Stomach (tissue), 4 donors: ENCODE data around the gene JADE1.

Source experiments
- CTCF ChIP-seq, 7 experiments: fragments of 450-650 bp in 4 of 7; fragments of 200-600 bp in 3 of 7; sonication (generic) in 3 of 7; IDR thresholded peaks; one replicate each; pipeline ENCODE4 v1.5.1; 2016 to 2019; ENCODE audit warnings: antibody characterized with exemption in 7 of 7, control low read depth in 2 of 7, mild to moderate bottlenecking in 1 of 7
- EP300 ChIP-seq: sonication (generic); formaldehyde crosslinking; IDR thresholded peaks from one replicate; pipeline ENCODE4 v1.6.1; 2017; ENCODE audit warnings: antibody characterized with exemption
- POLR2A ChIP-seq, 4 donors: fragments of 450-650 bp; IDR thresholded peaks; one replicate each; pipeline ENCODE4 v1.6.1; 2016; ENCODE audit warnings: antibody characterized with exemption in 4 of 4, control low read depth in 2 of 4, mild to moderate bottlenecking in 1 of 4, moderate library complexity in 1 of 4
- POLR2AphosphoS5 ChIP-seq, 3 donors: sonication (generic); formaldehyde crosslinking; IDR thresholded peaks; one replicate each; pipeline ENCODE4 v1.6.1; 2016; ENCODE audit warnings: antibody characterized with exemption in 3 of 3

- TF ChIP-seq POLR2A (IDR thresholded peaks at IDR 0.05) (no peak), CTCF (IDR thresholded peaks at IDR 0.05) (no peak), EP300 (no peak), POLR2AphosphoS5 (IDR thresholded peaks at IDR 0.05) (no peak)
Measured at GRCh38 chr4:128770807-128771206, 38.7 kb upstream of the JADE1 start.
